ENCODE measurements around the gene POC1A. TPM values are rescaled to one million over a fixed set of nuclear protein-coding genes. Genes with fewer than 3 reads are reported as not detected.

POC1A gene
- total and polyA plus RNA-seq, 2 donors (not counting 3 experiments of a cell fraction or from before 2014, with no cell fraction given), result 14.8 to 19.4 TPM

- Histone ChIP-seq H3K9me3 (replicated peaks; ENCODE audit: control insufficient read depth, insufficient read depth, low read length) (no peaks in the 10 kb centered on the region), H4K20me1 (replicated peaks; ENCODE audit: control insufficient read depth, extremely low read depth, insufficient read depth, low read length) (no peaks in the 10 kb centered on the region), H3K9me1 (replicated peaks; ENCODE audit: control insufficient read depth, extremely low read depth, insufficient read depth, low read length) (no peaks in the 10 kb centered on the region), H3K4me2 (ENCODE audit: insufficient read depth, low read length) (peak overlapping the region; percentile 37), H3K36me3 (ENCODE audit: control insufficient read depth in 2 of 2, extremely low read depth in 1 of 2, insufficient read depth in 2 of 2, low read length in 2 of 2) (no peaks in the 10 kb centered on the region), H3K27me3 (ENCODE audit: control insufficient read depth in 2 of 2, insufficient read depth in 2 of 2, low read length in 2 of 2) (no peaks in the 10 kb centered on the region), H3K79me2 (ENCODE audit: control insufficient read depth, insufficient read depth, low read length) (no peaks in the 10 kb centered on the region), H3K4me1 (ENCODE audit: control insufficient read depth, extremely low read depth, insufficient read depth, low read length) (peaks cover 47% of the 10 kb centered on the region), H3K4me3 (replicated peaks in 1 of 3; ENCODE audit: insufficient read depth in 1 of 3, low read depth in 1 of 3, low read length in 3 of 3) (no peak overlapping the region), H3K27ac (ENCODE audit: insufficient read depth, low read depth, low read length) (peak overlapping the region; percentile 42), H2AFZ (ENCODE audit: low read depth, low read length) (peak overlapping the region; percentile 1), H3K9ac (replicated peaks; ENCODE audit: extremely low read depth, insufficient read depth, low read length) (no peak overlapping the region)
- DNase-seq (ENCODE audit: low read depth, low spot score), result peak; percentile 64
- ChIA-PET POLR2A (interaction anchor here (0.9 to 1.3 kb wide), 3 partner anchors 16 to 41 kb away, joined by 3 read pairs; no protein-coding TSS in a partner anchor), CTCF (interaction anchor here (0.9 to 3.4 kb wide), 9 partner anchors 11 to 86 kb away, joined by 3 to 19 read pairs (median 5); partner anchors contain the start of gene DUSP7)
- no TSS peak for BruUV-seq (replicated peaks)
- TF ChIP-seq POLR2A (IDR thresholded peaks at IDR 0.05; ENCODE audit: low read depth, low read length) (peak; percentile 36), POLR2AphosphoS5 (IDR thresholded peaks at IDR 0.05; ENCODE audit: insufficient read depth, low read depth, low read length) (peak; percentile 57), FOS (IDR thresholded peaks at IDR 0.05; ENCODE audit: borderline replicate concordance, insufficient read depth, low read length) (no peak), JUN (IDR thresholded peaks at IDR 0.05; ENCODE audit: borderline replicate concordance, insufficient read depth, insufficient read length, low read depth) (no peak), EZH2 (IDR thresholded peaks at IDR 0.05; ENCODE audit: borderline replicate concordance, low read depth, low read length, severe bottlenecking) (no peak)
- intact Hi-C loops (cut with micrococcal nuclease), result loop anchor here (2.0 kb wide), 1 partner anchor 16 kb away; no protein-coding TSS in a partner anchor
- dilution Hi-C loops (cut with MboI; ENCODE audit: extremely low pct_ligation_motif_present, low sequenced_read_pairs), result no loop called here
- peak; percentile 98 for FAIRE-seq
Observed at GRCh38 chr3:52086976-52087663, 67.1 kb downstream of the POC1A start.

GRCh38 chr3:52086461-52086860 is 67.8 kb downstream of the POC1A start:
- CTCF ChIA-PET, result interaction anchor here (0.9 to 3.4 kb wide), 10 partner anchors 11 to 86 kb away, joined by 3 to 19 read pairs (median 4); partner anchors contain the start of gene DUSP7
- Histone ChIP-seq H3K4me1 (ENCODE audit: control insufficient read depth, extremely low read depth, insufficient read depth, low read length) (peaks cover 47% of the 10 kb centered on the region), H3K4me2 (ENCODE audit: insufficient read depth, low read length) (no peak overlapping the region), H3K79me2 (ENCODE audit: control insufficient read depth, insufficient read depth, low read length) (no peaks in the 10 kb centered on the region), H3K9ac (replicated peaks; ENCODE audit: extremely low read depth, insufficient read depth, low read length) (no peak overlapping the region), H3K27me3 (ENCODE audit: control insufficient read depth in 2 of 2, insufficient read depth in 2 of 2, low read length in 2 of 2) (no peaks in the 10 kb centered on the region), H3K4me3 (replicated peaks in 1 of 3; ENCODE audit: insufficient read depth in 1 of 3, low read depth in 1 of 3, low read length in 3 of 3) (no peak overlapping the region), H3K36me3 (ENCODE audit: control insufficient read depth in 2 of 2, extremely low read depth in 1 of 2, insufficient read depth in 2 of 2, low read length in 2 of 2) (no peaks in the 10 kb centered on the region), H4K20me1 (replicated peaks; ENCODE audit: control insufficient read depth, extremely low read depth, insufficient read depth, low read length) (no peaks in the 10 kb centered on the region), H3K9me1 (replicated peaks; ENCODE audit: control insufficient read depth, extremely low read depth, insufficient read depth, low read length) (no peaks in the 10 kb centered on the region), H3K9me3 (replicated peaks; ENCODE audit: control insufficient read depth, insufficient read depth, low read length) (no peaks in the 10 kb centered on the region), H2AFZ (ENCODE audit: low read depth, low read length) (no peak overlapping the region), H3K27ac (ENCODE audit: insufficient read depth, low read depth, low read length) (no peak overlapping the region)
- POLR2A ChIA-PET, result interaction anchor here (0.9 to 1.3 kb wide), 3 partner anchors 16 to 40 kb away, joined by 3 read pairs; no protein-coding TSS in a partner anchor
- no peak for DNase-seq (ENCODE audit: low read depth, low spot score)
- intact Hi-C loops (cut with micrococcal nuclease) (loop anchor here (2.0 kb wide), 1 partner anchor 16 kb away; no protein-coding TSS in a partner anchor), dilution Hi-C loops (cut with MboI; ENCODE audit: extremely low pct_ligation_motif_present, low sequenced_read_pairs) (no loop called here)
- no peak for FAIRE-seq
- no TSS peak for BruUV-seq (replicated peaks)
- TF ChIP-seq CTCF (IDR thresholded peaks at IDR 0.05; ENCODE audit: extremely low read depth in 1 of 2, insufficient read depth in 1 of 2, low read depth in 1 of 2, low read length in 2 of 2) (no peak), MAX (IDR thresholded peaks at IDR 0.05; ENCODE audit: insufficient read depth, insufficient read length) (no peak), JUN (IDR thresholded peaks at IDR 0.05; ENCODE audit: borderline replicate concordance, insufficient read depth, insufficient read length, low read depth) (no peak), POLR2A (IDR thresholded peaks at IDR 0.05; ENCODE audit: low read depth, low read length) (no peak), EZH2 (IDR thresholded peaks at IDR 0.05; ENCODE audit: borderline replicate concordance, low read depth, low read length, severe bottlenecking) (no peak), MYC (IDR thresholded peaks at IDR 0.05; ENCODE audit: low read depth, low read length) (no peak), POLR2AphosphoS5 (IDR thresholded peaks at IDR 0.05; ENCODE audit: insufficient read depth, low read depth, low read length) (no peak), GATA2 (IDR thresholded peaks at IDR 0.05; ENCODE audit: insufficient read depth, insufficient read length, low read depth, low read length) (no peak), FOS (IDR thresholded peaks at IDR 0.05; ENCODE audit: borderline replicate concordance, insufficient read depth, low read length) (no peak)

Measured in endothelial cell of umbilical vein (primary cell).